H1 (cell line): Measurements from ENCODE around the gene LRFN3.

Source experiments
- ASH2L ChIP-seq: fragments of 200-600, 300-600 bp; sonication (generic); IDR thresholded peaks from one replicate; pipeline ENCODE4 v1.7.1; 2017; ENCODE audit warnings: low read length
- CREB1 ChIP-seq: IDR thresholded peaks from 2 replicates; pipeline ENCODE4 v1.6.1; 2012; ENCODE audit warnings: inconsistent platforms
- CTCF ChIP-seq, 3 experiments: IDR thresholded peaks; 1 replicate in 2 of 3; 2 replicates in 1 of 3; pipeline versions ENCODE4 v1.5.1 to v1.6.1; 2011; ENCODE audit warnings: low read length in 3 of 3, mild to moderate bottlenecking in 3 of 3, inconsistent platforms in 2 of 3, low read depth in 1 of 3, moderate library complexity in 1 of 3; ENCODE audit not compliant: insufficient read depth in 1 of 3; ENCODE audit errors: control extremely low read depth in 1 of 3
- EP300 ChIP-seq, 2 experiments: IDR thresholded peaks; 1 replicate in 1 of 2; 2 replicates in 1 of 2; pipeline ENCODE4 v1.6.1; 2011 to 2012; ENCODE audit warnings: low read depth in 2 of 2, low read length in 2 of 2, mild to moderate bottlenecking in 2 of 2, borderline replicate concordance in 1 of 2, inconsistent platforms in 1 of 2, moderate library complexity in 1 of 2
- GTF2F1 ChIP-seq: IDR thresholded peaks from 2 replicates; pipeline ENCODE4 v1.6.1; 2012; ENCODE audit warnings: low read depth, low read length, improper control_type of control experiment, borderline replicate concordance
- KDM1A ChIP-seq: fragments of 200-600, 300-600 bp; sonication (generic); IDR thresholded peaks from 2 replicates; pipeline ENCODE4 v1.7.1; 2016; ENCODE audit warnings: mild to moderate bottlenecking, low read length, borderline replicate concordance
- POLR2A ChIP-seq, 2 experiments: IDR thresholded peaks; 1 replicate in 1 of 2; 2 replicates in 1 of 2; pipeline ENCODE4 v1.6.1; 2011; ENCODE audit warnings: low read depth in 2 of 2, low read length in 2 of 2, mild to moderate bottlenecking in 2 of 2; ENCODE audit errors: control extremely low read depth in 1 of 2
- POLR2AphosphoS5 ChIP-seq: IDR thresholded peaks from 2 replicates; pipeline ENCODE4 v1.6.1; 2011; ENCODE audit warnings: low read depth, low read length
- TBP ChIP-seq: IDR thresholded peaks from 2 replicates; pipeline ENCODE4 v1.6.1; 2011; ENCODE audit warnings: low read depth, low read length, improper control_type of control experiment
- TF ChIP-seq, protein P1 (sequence below): IDR thresholded peaks from 2 replicates; pipeline ENCODE4 v1.6.1; 2012; ENCODE audit warnings: inconsistent platforms

DNA sequence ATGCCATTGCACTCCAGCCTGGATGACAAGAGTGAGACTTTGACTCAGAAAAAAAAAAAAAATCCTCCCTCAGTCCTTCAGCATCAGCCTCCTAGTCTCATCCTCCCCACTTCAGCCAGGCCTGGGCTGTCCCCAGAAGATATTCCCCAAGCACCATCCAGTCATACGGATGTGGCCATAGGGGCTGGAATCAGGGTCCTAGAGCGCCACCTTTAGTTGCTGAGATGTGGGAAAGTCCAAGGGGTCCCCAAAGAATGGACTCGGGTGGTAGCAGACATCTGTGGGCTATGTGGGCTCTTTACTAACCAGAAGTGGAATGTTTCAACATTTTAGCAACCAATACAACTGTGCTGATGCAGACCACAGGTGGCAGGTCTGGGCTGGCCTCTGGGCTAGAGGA, 25.0 kb upstream of the LRFN3 start:
- TF ChIP-seq POLR2A (IDR thresholded peaks at IDR 0.05; ENCODE audit: control extremely low read depth in 1 of 2, low read depth in 2 of 2, low read length in 2 of 2) (no peak), TBP (no peak), CTCF (IDR thresholded peaks at IDR 0.05; ENCODE audit: control extremely low read depth in 1 of 3, insufficient read depth in 1 of 3, low read depth in 1 of 3, low read length in 3 of 3) (peak; percentile 53 to 58 (median 54)), EP300 (IDR thresholded peaks at IDR 0.05; ENCODE audit: borderline replicate concordance in 1 of 2, low read depth in 2 of 2, low read length in 2 of 2) (no peak), CREB1 (no peak), ASH2L (no peak), KDM1A (no peak), POLR2AphosphoS5 (no peak), GTF2F1 (no peak)
- TF ChIP-seq, protein P1, sequence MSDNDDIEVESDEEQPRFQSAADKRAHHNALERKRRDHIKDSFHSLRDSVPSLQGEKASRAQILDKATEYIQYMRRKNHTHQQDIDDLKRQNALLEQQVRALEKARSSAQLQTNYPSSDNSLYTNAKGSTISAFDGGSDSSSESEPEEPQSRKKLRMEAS: no peak
